Fibroblast of lung (primary cell): ENCODE measurements around the gene CTNND1. TPM values are rescaled to one million over a fixed set of nuclear protein-coding genes. Genes with fewer than 3 reads are reported as not detected.

Experiments
- DNase-seq, 2 donors: peaks; one replicate each; pipeline versions ENCODE4 v3.0.0 to v3.0.0-alpha.2; 2010; ENCODE audit warnings: low read depth in 2 of 2
- H2AFZ ChIP-seq: 2 replicates; pipeline ENCODE4 v1.5.1; 2012; ENCODE audit warnings: low read length, control low read depth, inconsistent platforms
- H3K27ac ChIP-seq: 2 replicates; pipeline ENCODE4 v1.5.1; 2011; ENCODE audit warnings: low read length, control low read depth; ENCODE audit not compliant: insufficient read depth
- H3K27me3 ChIP-seq: 2 replicates; pipeline ENCODE4 v1.5.1; 2011; ENCODE audit warnings: mild to moderate bottlenecking, low read length; ENCODE audit not compliant: control insufficient read depth, insufficient read depth
- H3K36me3 ChIP-seq: 2 replicates; pipeline ENCODE4 v1.5.1; 2011; ENCODE audit warnings: low read length; ENCODE audit not compliant: control insufficient read depth, insufficient read depth
- H3K4me1 ChIP-seq: 2 replicates; pipeline ENCODE4 v1.5.1; 2011; ENCODE audit warnings: low read length; ENCODE audit not compliant: control insufficient read depth, insufficient read depth; ENCODE audit errors: extremely low read depth
- H3K4me2 ChIP-seq: 2 replicates; pipeline ENCODE4 v1.5.1; 2011; ENCODE audit warnings: low read length, control low read depth; ENCODE audit not compliant: insufficient read depth; ENCODE audit errors: extremely low read depth
- H3K4me3 ChIP-seq, 4 experiments: fragments of 200-600 bp in 1 of 4; sonication (generic) in 1 of 4; replicated peaks in 1 of 4; 2 replicates each; pipeline ENCODE4 v1.5.1; 2011 to 2016; ENCODE audit warnings: low read length in 4 of 4, low read depth in 3 of 4, mild to moderate bottlenecking in 3 of 4, control low read depth in 2 of 4, inconsistent platforms in 1 of 4, mixed read lengths in 1 of 4; ENCODE audit not compliant: insufficient read depth in 1 of 4; ENCODE audit errors: control extremely low read depth in 1 of 4
- H3K79me2 ChIP-seq: 2 replicates; pipeline ENCODE4 v1.5.1; 2012; ENCODE audit warnings: mild to moderate bottlenecking, low read length, inconsistent platforms; ENCODE audit not compliant: control insufficient read depth, insufficient read depth
- H3K9ac ChIP-seq: 2 replicates; pipeline ENCODE4 v1.5.1; 2011; ENCODE audit warnings: mild to moderate bottlenecking, low read length, control low read depth; ENCODE audit not compliant: insufficient read depth
- H3K9me3 ChIP-seq: 2 replicates; pipeline ENCODE4 v1.5.1; 2012; ENCODE audit warnings: low read depth, low read length; ENCODE audit not compliant: control insufficient read depth, insufficient read depth
- H4K20me1 ChIP-seq: 2 replicates; pipeline ENCODE4 v1.5.1; 2011; ENCODE audit warnings: low read length; ENCODE audit not compliant: control insufficient read depth, insufficient read depth; ENCODE audit errors: extremely low read depth
- CTCF ChIP-seq, 2 donors: IDR thresholded peaks in 1 of 2; conservative IDR thresholded peaks in 1 of 2; 1 replicate in 1 of 2; 2 replicates in 1 of 2; pipeline ENCODE4 v1.5.1; 2011 to 2012; ENCODE audit warnings: low read length in 2 of 2, control low read depth in 1 of 2, inconsistent platforms in 1 of 2, low read depth in 1 of 2, mild to moderate bottlenecking in 1 of 2
- EZH2 ChIP-seq: IDR thresholded peaks from 2 replicates; pipeline ENCODE4 v1.5.1; 2012; ENCODE audit warnings: low read length, control low read depth, mild to moderate bottlenecking; ENCODE audit errors: missing control alignments
- polyA plus RNA-seq, 2 donors: library from polyadenylated mRNA; depleted of rRNA in 1 of 2; stranded (reverse) in 1 of 2; unstranded in 1 of 2; fragments of >200 nt; gene quantifications; 2 replicates each; pipeline ENCODE4 v1.2.1, GENCODE V29; 2011 to 2012; ENCODE audit warnings: missing spikeins in 1 of 2
- total RNA-seq: library from RNA; depleted of rRNA; stranded (reverse); fragments of >200 nt; gene quantifications from 2 replicates; pipeline ENCODE4 v1.2.1, GENCODE V29; 2014

The CTNND1 gene
- total and polyA plus RNA-seq, 2 donors (not counting 1 experiment from before 2014, with no cell fraction given) = 103 to 190 TPM

GRCh38 chr11:57792870-57793269 lies 31.3 kb downstream of the CTNND1 start:
- no peaks in the 10 kb centered on the region for H4K20me1 ChIP-seq
- peaks cover 67% of the 10 kb centered on the region for H3K79me2 ChIP-seq
- no peak overlapping the region for H3K4me2 ChIP-seq
- H3K9me3 ChIP-seq = no peaks in the 10 kb centered on the region
- no peaks in the 10 kb centered on the region for H3K27me3 ChIP-seq
- TF ChIP-seq EZH2 (no peak), CTCF (conservative IDR thresholded peaks at IDR 0.05 in 1 of 2, IDR thresholded peaks at IDR 0.05 in 1 of 2; ENCODE audit: low read depth in 1 of 2, low read length in 2 of 2) (no peak)
- H3K36me3 ChIP-seq = peaks cover 14% of the 10 kb centered on the region
- no peak overlapping the region for H2AFZ ChIP-seq
- no peak overlapping the region for H3K9ac ChIP-seq
- peaks cover 3% of the 10 kb centered on the region for H3K4me1 ChIP-seq
- no peak overlapping the region for H3K4me3 ChIP-seq
- no peak overlapping the region for H3K27ac ChIP-seq
- no peak for DNase-seq

DNA sequence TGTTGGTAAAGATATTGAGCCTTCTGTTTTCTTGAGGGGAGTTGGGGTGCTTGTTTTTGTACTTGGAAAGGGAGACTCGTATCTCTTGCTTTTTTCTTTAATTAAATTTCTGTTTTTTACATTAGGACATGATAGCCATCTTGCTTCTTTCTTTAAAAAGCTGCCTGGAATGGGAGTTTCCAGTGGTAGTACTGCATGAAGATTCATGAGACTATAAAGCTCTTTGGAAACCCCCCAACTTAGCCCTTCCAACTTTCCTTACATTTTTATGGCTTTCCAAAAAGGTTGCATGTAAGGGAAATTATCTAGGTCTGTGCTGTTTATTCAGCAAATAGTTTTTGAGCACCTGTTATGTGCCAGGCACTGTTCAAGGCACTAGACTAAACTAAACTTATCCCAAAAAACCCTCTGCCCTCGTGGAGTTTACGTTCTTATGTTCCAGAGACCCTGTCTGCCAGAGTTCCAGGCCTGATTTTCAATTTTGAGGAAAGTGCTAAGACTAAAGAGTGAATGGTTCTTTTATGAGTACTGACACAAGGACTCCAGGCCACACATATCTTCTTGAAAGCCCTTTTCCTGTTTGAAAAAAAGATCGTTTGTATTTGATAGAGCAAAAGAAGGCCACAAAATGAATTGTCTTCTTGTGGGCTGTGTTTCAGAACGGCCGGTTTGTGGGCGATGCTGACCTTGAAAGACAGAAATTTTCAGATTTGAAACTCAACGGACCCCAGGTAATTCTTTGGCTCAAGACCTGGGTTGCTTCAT lies 31.9 kb downstream of the CTNND1 start:
- Histone ChIP-seq H3K4me2 (no peak overlapping the region), H3K9ac (no peak overlapping the region), H3K4me3 (no peak overlapping the region)

More for the DNA sequence above, 31.9 kb downstream of the CTNND1 start:
- H3K27me3 ChIP-seq = no peaks in the 10 kb centered on the region
- no peak for TF ChIP-seq CTCF (conservative IDR thresholded peaks at IDR 0.05 in 1 of 2, IDR thresholded peaks at IDR 0.05 in 1 of 2; ENCODE audit: low read depth in 1 of 2, low read length in 2 of 2)
- TF ChIP-seq EZH2 = no peak
- no peak for DNase-seq
- H3K9me3 ChIP-seq = no peaks in the 10 kb centered on the region
- H3K36me3 ChIP-seq = peaks cover 14% of the 10 kb centered on the region
- peaks cover 61% of the 10 kb centered on the region for H3K79me2 ChIP-seq
- H3K4me1 ChIP-seq = peaks cover 5% of the 10 kb centered on the region
- H4K20me1 ChIP-seq = no peaks in the 10 kb centered on the region
- H3K27ac ChIP-seq = no peak overlapping the region
- no peak overlapping the region for H2AFZ ChIP-seq
